HG03439 (cell line): ENCODE results near the gene CNIH4.
"Not testable (repeated sequence)": the region's sequence is repeated elsewhere in the genome, so short reads cannot be mapped to it uniquely, and the experiment has no call there.

ENCODE experiments used
- ATAC-seq: cut with Tn5 transposase; IDR thresholded peaks from one replicate; pipeline ENCODE4 v1.9.1; 2021; ENCODE audit warnings: mild to moderate bottlenecking, moderate library complexity; ENCODE audit not compliant: unreplicated experiment

CNIH4 gene

GRCh38 chr1:224356685-224357625 lies at the start of gene CNIH4:
CNIH4 (plus strand) TSS chr1:224356879; CDS start chr1:224356925, 46 bp downstream.
- peak; percentile 97 for ATAC-seq

DNA sequence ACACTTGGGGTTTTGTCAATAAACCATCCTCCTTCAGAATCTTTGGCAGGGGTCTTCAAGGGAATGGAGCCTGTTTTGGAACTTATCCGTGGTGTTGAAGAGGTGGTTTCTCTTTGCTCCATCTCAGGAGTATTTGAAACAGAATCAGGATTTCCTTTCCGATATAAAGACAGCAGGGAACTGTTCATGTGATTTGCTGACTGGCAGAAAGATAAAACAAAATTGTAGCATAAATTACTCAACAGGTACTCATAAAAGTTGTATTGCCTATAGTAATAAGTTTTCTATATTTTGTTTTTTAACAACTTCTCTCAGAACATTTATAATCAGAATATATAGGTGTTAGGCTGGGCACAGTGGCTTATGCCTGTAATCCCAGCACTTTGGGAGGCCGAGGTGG lies 48.6 kb upstream of the CNIH4 start:
- no peak for ATAC-seq

- not testable (repeated sequence) for ATAC-seq
These were observed 45.2 kb upstream of the CNIH4 start for GRCh38 chr1:224311503-224311902.

- no peak for ATAC-seq
These were observed 44.7 kb upstream of the CNIH4 start for GRCh38 chr1:224312025-224312424.

GRCh38 chr1:224317383-224318045 lies 39.2 kb upstream of the CNIH4 start:
- ATAC-seq = no peak

- no peak for ATAC-seq
These were observed 35.0 kb upstream of the CNIH4 start for GRCh38 chr1:224321706-224322105.

- no peak for ATAC-seq
These were observed 30.7 kb upstream of the CNIH4 start for GRCh38 chr1:224325959-224326358.

GRCh38 chr1:224328644-224329043 lies 28.0 kb upstream of the CNIH4 start:
- no peak for ATAC-seq

DNA sequence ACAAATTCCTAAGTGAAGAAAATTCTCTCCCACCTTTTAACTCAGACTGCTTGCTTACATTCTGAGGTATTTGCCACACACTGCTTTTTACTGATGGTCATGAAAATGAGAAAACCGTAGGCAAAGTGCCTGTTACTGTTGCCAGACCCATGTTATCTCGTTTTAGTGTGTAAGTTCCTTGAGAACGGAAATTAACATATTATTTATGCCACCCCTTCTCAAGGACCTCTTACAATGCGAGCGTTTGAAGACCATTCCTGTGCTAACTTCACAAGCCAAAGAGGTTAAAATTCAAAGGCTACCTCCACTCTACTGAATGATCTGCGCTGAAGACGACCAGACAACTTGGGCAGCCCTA lies 27.2 kb upstream of the CNIH4 start:
- ATAC-seq = no peak

GRCh38 chr1:224329842-224330753 lies 26.6 kb upstream of the CNIH4 start, which contains the start of gene NVL:
NVL (minus strand) TSS chr1:224330172; CDS start chr1:224330127, 45 bp downstream.
- peak; percentile 77 for ATAC-seq

DNA sequence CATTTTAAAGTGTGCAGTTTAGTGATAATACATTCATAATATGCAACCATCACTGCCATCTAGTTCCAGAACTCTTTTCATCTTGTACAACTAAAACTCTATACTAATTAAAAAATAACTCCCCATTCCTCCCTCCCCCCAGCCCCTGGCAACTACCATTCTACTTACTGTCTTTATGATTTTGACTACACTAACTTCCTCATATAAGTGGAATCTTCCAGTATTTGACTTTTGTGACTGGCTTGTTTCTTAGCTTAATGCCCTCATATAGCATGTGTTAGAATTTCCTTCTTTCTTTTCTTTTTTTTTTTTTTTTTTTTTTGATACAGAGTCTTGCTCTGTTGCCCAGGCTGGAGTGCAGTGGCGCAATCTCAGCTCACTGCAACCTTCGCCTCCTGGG lies 25.4 kb upstream of the CNIH4 start:
- ATAC-seq = no peak

GRCh38 chr1:224331824-224332223 lies 24.9 kb upstream of the CNIH4 start:
- no peak for ATAC-seq

DNA sequence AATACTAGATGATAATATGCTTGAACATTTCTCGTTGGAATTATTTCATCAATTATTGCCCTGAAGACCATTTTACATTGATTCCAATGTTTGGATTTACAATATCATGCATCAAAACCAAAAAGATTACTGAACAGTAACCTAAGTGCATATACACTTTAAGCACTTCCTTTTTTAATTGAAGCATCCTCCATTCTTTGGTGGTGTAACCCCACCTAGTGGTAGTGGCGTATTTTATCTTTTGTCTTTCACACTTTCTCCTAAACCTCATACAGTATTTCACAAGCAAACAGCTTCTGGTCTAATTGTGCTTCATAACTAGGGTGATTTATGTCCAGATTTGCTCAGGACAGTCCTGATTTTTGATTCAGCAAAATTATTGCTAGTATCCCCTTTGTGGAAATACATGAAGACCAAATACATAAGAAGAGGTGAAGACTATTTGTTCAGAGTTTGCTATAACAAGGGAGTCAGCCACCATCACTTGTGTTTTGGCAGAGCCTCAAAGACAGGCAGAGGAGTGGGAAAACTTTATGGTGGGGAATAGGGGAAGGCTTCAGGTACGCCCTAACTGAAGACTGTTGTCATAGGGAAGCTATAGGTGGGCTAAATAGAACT lies 23.3 kb upstream of the CNIH4 start:
- no peak for ATAC-seq

DNA sequence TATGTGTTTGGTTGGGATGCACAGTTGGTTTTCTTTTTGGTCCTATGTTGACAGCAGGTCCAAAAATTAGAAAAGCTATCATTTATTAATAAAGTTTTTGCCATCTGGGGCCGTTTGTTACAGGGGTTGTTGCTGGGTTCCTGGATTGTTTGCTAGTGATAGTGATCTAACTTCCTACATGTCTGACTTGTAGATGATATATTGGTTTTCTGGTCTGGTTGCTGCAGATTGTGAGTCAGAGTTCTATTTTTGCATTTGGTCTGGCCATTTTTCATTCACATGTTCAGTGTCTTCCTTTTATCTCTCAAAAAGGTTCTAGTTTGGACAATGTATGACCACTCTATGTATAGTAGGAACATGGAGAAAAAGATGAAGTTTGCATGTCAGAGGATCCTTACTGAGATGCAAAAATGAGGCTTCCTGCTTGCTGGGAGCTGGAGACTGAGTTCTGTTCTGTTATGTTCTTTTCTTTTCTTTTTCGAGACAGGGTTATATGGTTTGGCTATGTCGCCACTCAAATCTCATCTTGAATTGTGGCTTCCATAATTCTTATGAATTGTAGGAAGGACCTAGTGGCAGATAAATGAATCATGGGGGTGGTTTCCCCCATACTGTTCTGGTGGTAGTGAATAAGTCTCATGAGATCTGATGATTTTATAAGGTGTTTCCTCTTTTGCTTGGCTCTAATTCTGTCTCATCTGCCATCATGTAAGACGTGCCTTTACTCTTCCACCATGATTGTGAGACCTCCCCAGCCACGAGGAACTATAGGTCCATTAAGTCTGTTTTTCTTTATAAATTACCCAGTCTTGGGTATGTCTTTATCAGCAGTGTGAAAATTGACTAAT lies 22.5 kb upstream of the CNIH4 start:
- no peak for ATAC-seq

GRCh38 chr1:224338150-224338838 lies 18.4 kb upstream of the CNIH4 start:
- no peak for ATAC-seq

- no peak for ATAC-seq
These were observed 17.1 kb upstream of the CNIH4 start for GRCh38 chr1:224339442-224340033.

- not testable (repeated sequence) for ATAC-seq
These were observed 16.0 kb upstream of the CNIH4 start for GRCh38 chr1:224340453-224341384.

- ATAC-seq = no peak
These were observed 13.0 kb upstream of the CNIH4 start for GRCh38 chr1:224343679-224344078.
